Adrenal gland (tissue), 5 donors: ENCODE measurements around the gene OTUB1.

Experiments
- CTCF ChIP-seq, 6 experiments: fragments of 450-650 bp in 4 of 6; fragments of 200-600 bp in 2 of 6; sonication (generic) in 1 of 6; IDR thresholded peaks; 1 replicate in 5 of 6; 2 replicates in 1 of 6; pipeline versions ENCODE4 v1.5.1 to v1.8.0; 2016 to 2021; ENCODE audit warnings: antibody characterized with exemption in 6 of 6, mild to moderate bottlenecking in 2 of 6, moderate library complexity in 1 of 6
- POLR2A ChIP-seq, 2 donors: fragments of 450-650 bp; IDR thresholded peaks; one replicate each; pipeline ENCODE4 v1.6.1; 2017; ENCODE audit warnings: antibody characterized with exemption in 2 of 2, mild to moderate bottlenecking in 2 of 2, moderate library complexity in 1 of 2
- donor health status: DM: no; HTN: no; CAD: no.

DNA sequence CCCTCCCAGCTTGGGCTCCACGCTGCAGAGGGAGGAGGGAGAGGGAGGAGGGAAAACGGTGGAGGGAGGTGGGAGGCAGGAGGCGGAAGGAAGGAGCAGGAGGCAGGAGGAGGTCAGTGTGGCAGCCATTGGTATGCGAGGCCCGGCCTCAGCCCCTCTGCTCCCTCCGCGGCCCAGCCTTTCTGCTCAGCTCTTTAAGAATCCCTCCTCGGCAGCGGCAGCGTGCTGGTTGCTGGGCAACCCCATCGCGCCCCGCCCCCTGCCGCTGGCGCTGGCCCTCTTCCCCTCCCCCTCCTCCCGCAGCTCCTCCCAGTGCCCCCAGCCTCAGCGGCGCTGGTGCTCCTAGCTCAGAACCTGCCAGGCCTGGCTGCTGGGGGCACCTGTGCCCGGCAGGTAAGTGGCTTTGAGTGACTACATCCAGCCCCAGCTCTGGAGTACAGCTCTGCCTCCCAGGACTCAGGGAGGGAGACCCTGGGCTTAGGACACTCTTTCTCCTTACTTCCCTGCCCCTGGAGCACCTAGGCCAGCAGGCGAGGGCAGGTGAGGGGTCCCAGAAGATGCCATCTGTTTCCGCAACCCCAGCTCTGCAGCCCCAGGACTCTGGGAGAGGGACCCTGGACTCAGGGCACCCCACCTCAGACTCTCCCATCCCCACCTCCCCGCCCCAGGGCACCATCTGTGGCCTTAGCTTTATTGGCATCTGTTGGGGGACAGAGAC lies 42.3 kb downstream of the OTUB1 start:
- no peak for TF ChIP-seq POLR2A (IDR thresholded peaks at IDR 0.05)
- TF ChIP-seq CTCF (IDR thresholded peaks at IDR 0.05): no peak
